ENCODE results near the gene GUCY2D.

- TF ChIP-seq, protein P1, sequence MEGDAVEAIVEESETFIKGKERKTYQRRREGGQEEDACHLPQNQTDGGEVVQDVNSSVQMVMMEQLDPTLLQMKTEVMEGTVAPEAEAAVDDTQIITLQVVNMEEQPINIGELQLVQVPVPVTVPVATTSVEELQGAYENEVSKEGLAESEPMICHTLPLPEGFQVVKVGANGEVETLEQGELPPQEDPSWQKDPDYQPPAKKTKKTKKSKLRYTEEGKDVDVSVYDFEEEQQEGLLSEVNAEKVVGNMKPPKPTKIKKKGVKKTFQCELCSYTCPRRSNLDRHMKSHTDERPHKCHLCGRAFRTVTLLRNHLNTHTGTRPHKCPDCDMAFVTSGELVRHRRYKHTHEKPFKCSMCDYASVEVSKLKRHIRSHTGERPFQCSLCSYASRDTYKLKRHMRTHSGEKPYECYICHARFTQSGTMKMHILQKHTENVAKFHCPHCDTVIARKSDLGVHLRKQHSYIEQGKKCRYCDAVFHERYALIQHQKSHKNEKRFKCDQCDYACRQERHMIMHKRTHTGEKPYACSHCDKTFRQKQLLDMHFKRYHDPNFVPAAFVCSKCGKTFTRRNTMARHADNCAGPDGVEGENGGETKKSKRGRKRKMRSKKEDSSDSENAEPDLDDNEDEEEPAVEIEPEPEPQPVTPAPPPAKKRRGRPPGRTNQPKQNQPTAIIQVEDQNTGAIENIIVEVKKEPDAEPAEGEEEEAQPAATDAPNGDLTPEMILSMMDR (IDR thresholded peaks at IDR 0.05) = no peak
- TF ChIP-seq POLR2A (IDR thresholded peaks at IDR 0.05) (no peak), POLR2AphosphoS5 (IDR thresholded peaks at IDR 0.05) (no peak)
Measured at GRCh38 chr17:7995724-7996123, 6.7 kb upstream of the GUCY2D start.
